AG04450 (cell line): ENCODE measurements around the gene UBE2I. TPM values are rescaled to one million over a fixed set of nuclear protein-coding genes. Genes with fewer than 3 reads are reported as not detected.

Experiments used
- CTCF ChIA-PET: fragments of 300-600, 350-600 bp; formaldehyde crosslinking; extraction: SDS; loops from one replicate; lab custom pipeline; 2022; ENCODE audit warnings: antibody characterized with exemption, inconsistent platforms; lab: Charles Lee
- POLR2A ChIA-PET: fragments of 350-600 bp; formaldehyde crosslinking; extraction: SDS; loops from one replicate; lab custom pipeline; 2021; ENCODE audit warnings: antibody characterized with exemption, inconsistent platforms; lab: Yijun Ruan, JAX
- DNase-seq: peaks from one replicate; pipeline ENCODE4 v3.0.0-alpha.2; 2011; ENCODE audit warnings: low read depth, low spot score
- H3K27ac ChIP-seq: one replicate; pipeline ENCODE4 v1.5.1; 2012; ENCODE audit warnings: low read depth, low read length, control low read depth
- H3K27me3 ChIP-seq: one replicate; pipeline ENCODE4 v1.6.0; 2012; ENCODE audit warnings: low read length; ENCODE audit not compliant: control insufficient read depth, insufficient read depth
- H3K4me3 ChIP-seq: 2 replicates; pipeline ENCODE4 v1.5.1; 2011; ENCODE audit warnings: mild to moderate bottlenecking, low read depth, low read length, control low read depth
- H3K9me3 ChIP-seq: 2 replicates; pipeline ENCODE4 v1.5.1; 2012; ENCODE audit warnings: low read length; ENCODE audit not compliant: control insufficient read depth, insufficient read depth
- polyA plus RNA-seq: library from polyadenylated mRNA; depleted of rRNA; stranded (reverse); fragments of >200 nt; gene quantifications from 2 replicates; pipeline ENCODE4 v1.2.3, GENCODE V29; 2011
- TF ChIP-seq, protein P1 (sequence below): IDR thresholded peaks from 2 replicates; pipeline ENCODE4 v1.5.1; 2011; ENCODE audit warnings: low read depth, low read length, control low read depth, inconsistent platforms

Gene UBE2I
- polyA plus RNA-seq, 1 experiment: 165 TPM

DNA sequence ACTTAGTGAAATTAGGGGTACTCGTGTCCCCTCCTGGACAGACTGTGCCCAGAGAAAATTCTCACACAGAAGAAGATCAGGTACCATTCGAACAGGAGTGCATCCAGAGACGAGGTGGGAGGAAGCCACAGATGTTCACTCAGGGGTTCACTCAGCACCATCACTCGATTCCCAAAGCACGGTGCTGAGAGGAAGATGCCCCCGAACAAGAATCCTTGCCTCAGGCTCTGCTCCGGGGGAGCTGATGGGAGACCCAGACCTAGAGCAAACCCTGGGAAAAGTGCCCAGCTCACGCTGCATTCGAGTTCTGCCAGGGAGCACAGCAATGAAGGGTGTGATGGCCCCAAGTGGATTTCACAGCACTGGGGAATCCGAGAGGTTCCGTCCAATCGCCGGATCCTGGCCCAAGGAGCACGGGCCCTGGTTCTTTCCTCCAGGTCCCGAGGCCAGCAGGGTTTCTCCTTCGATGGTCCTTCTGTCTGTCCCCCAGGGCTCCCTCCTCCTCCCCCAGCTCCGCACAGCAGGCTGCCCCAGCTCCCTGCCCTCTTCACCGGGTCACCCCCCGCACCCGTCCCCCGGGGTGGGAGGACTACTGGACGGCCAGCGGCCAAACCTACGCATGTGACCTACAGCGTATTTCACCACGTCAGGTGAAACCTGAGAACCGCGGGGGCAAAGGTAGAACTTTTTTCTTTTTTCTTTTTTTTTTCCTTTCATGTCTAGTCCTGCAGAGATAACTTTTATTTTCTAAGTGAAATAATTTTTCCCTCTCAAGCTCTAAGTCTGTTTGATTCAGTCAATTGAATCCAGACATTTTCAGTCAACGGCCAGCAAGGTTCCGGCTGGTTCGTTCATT is 10.2 kb upstream of the UBE2I start:
- no peak overlapping the region for H3K27ac ChIP-seq
- H3K4me3 ChIP-seq: no peak overlapping the region
- peaks cover 15% of the 10 kb centered on the region for H3K27me3 ChIP-seq
- no peaks in the 10 kb centered on the region; the same call in 1 of the 2 replicates for H3K9me3 ChIP-seq
- DNase-seq: no peak
- CTCF ChIA-PET: interaction anchor here (1.4 kb wide), 1 partner anchor 9 kb away, joined by 6 read pairs; no protein-coding TSS in a partner anchor
- POLR2A ChIA-PET: no interaction called here
- TF ChIP-seq, protein P1, sequence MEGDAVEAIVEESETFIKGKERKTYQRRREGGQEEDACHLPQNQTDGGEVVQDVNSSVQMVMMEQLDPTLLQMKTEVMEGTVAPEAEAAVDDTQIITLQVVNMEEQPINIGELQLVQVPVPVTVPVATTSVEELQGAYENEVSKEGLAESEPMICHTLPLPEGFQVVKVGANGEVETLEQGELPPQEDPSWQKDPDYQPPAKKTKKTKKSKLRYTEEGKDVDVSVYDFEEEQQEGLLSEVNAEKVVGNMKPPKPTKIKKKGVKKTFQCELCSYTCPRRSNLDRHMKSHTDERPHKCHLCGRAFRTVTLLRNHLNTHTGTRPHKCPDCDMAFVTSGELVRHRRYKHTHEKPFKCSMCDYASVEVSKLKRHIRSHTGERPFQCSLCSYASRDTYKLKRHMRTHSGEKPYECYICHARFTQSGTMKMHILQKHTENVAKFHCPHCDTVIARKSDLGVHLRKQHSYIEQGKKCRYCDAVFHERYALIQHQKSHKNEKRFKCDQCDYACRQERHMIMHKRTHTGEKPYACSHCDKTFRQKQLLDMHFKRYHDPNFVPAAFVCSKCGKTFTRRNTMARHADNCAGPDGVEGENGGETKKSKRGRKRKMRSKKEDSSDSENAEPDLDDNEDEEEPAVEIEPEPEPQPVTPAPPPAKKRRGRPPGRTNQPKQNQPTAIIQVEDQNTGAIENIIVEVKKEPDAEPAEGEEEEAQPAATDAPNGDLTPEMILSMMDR: no peak

DNA sequence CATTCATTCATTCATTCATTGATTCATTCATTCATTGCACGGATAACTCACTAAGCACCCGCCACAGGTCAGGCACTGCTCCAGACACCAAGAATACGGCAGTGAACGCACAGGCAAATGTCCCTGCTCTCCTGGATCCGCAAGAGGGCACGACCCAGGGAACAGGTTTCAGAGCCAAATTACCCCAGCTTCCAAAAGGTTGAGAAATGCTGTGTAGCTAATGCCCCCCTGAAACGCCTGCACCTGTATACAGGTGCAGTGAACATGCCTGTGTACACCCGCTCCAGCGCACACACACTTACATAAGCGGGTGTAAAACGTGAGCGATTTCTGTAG is 9.6 kb upstream of the UBE2I start:
- DNase-seq: no peak
- H3K27ac ChIP-seq: no peak overlapping the region
- H3K27me3 ChIP-seq: peaks cover 15% of the 10 kb centered on the region
- TF ChIP-seq, protein P1: no peak
- H3K4me3 ChIP-seq: no peak overlapping the region
- ChIA-PET CTCF (interaction anchor here (0.6 to 1.4 kb wide), 2 partner anchors 9 to 964 kb away, joined by 6 read pairs; no protein-coding TSS in a partner anchor), POLR2A (no interaction called here)
- H3K9me3 ChIP-seq: no peaks in the 10 kb centered on the region; the same call in 1 of the 2 replicates

DNA sequence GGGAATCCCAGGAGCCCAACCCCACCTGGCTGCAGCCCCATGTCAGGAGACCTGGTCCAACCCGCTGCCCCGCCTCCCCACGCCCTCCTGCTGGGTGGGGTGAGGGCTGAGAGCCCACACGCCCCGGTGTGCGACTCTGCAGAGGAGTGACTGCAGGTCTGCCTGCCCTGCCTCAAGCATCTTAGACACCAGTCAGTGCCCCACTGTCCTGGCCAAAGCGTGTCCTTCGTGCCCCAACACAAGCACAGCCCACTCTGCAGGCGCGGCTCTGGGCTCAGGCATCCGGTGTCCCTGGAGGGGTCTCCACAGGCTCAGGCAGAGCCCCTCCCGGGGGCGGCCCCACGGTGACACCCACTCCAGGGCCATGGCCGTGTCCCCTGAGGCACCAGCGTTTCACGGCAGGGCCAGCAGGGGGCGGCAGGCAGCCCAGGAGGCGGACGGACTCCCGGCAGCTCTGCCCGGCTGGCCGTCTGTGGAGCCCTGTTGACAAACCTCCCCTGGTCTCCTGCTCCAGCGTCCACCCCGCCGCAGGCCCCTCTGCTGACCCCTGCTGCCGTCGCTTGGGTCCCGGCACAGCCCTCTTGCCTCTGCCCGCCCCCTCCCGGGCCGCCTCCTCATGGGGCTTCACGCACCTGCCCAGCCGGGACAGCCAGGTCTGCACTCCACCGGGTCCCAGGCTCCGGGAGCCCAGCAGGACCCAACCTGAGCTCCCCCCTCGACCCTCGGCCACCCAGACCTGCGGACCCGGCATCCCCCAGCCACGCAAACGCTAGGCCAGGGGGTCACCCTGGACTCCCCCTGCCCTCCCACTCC is 8.6 kb upstream of the UBE2I start:
- ChIA-PET CTCF (interaction anchor here (0.6 to 1.4 kb wide), 2 partner anchors 11 to 55 kb away, joined by 5 to 6 read pairs (median 5); no protein-coding TSS in a partner anchor), POLR2A (interaction anchor here (0.6 kb wide), 1 partner anchor 216 kb away, joined by 3 read pairs; no protein-coding TSS in a partner anchor)
- Histone ChIP-seq H3K27ac (no peak overlapping the region), H3K9me3 (no peaks in the 10 kb centered on the region; the same call in 1 of the 2 replicates), H3K27me3 (peaks cover 12% of the 10 kb centered on the region), H3K4me3 (no peak overlapping the region)
- TF ChIP-seq, protein P1: peak; percentile 79
- no peak for DNase-seq

DNA sequence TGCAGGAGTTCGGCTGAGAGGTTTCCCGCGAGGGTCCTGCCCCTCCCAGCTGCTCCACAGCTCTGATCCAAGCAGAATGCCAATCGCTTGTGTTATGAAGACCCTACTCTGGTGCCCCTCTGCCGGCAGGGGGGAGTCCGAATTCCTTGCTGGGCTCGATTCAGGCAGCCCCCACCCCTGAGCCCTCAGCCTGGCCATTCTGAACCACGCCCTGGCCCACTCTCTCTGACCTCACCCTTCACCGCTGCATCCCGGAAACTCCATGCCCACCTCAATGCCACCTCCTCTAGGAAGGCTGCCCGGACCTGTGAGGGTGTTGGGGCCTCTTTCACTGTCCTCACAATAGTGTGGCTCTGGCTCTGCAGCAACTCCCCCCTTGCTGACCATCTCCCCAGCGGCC is 7.9 kb upstream of the UBE2I start:
- ChIA-PET CTCF (interaction anchor here (0.6 to 0.9 kb wide), 2 partner anchors 11 to 54 kb away, joined by 5 read pairs; no protein-coding TSS in a partner anchor), POLR2A (interaction anchor here (0.6 kb wide), 1 partner anchor 215 kb away, joined by 3 read pairs; no protein-coding TSS in a partner anchor)
- no peak overlapping the region for H3K4me3 ChIP-seq
- TF ChIP-seq, protein P1: no peak
- DNase-seq: no peak
- peaks cover 12% of the 10 kb centered on the region for H3K27me3 ChIP-seq
- no peaks in the 10 kb centered on the region; the same call in 1 of the 2 replicates for H3K9me3 ChIP-seq
- no peak overlapping the region for H3K27ac ChIP-seq
